Stimulated activated CD4-positive, alpha-beta T cell treated with anti-CD3 and anti-CD28 coated beads, TNF-alpha, amount 100 ng/mL, for 48 hours (primary cell): ENCODE data around the gene AP1AR.
"Not testable (repeated sequence)": the region's sequence is repeated elsewhere in the genome, so short reads cannot be mapped to it uniquely, and the experiment has no call there.

Experiments used
- DNase-seq, 3 donors: peaks; one replicate each; pipeline ENCODE4 v3.0.0-alpha.2; 2020; ENCODE audit warnings: low read depth in 3 of 3

The AP1AR gene

DNA sequence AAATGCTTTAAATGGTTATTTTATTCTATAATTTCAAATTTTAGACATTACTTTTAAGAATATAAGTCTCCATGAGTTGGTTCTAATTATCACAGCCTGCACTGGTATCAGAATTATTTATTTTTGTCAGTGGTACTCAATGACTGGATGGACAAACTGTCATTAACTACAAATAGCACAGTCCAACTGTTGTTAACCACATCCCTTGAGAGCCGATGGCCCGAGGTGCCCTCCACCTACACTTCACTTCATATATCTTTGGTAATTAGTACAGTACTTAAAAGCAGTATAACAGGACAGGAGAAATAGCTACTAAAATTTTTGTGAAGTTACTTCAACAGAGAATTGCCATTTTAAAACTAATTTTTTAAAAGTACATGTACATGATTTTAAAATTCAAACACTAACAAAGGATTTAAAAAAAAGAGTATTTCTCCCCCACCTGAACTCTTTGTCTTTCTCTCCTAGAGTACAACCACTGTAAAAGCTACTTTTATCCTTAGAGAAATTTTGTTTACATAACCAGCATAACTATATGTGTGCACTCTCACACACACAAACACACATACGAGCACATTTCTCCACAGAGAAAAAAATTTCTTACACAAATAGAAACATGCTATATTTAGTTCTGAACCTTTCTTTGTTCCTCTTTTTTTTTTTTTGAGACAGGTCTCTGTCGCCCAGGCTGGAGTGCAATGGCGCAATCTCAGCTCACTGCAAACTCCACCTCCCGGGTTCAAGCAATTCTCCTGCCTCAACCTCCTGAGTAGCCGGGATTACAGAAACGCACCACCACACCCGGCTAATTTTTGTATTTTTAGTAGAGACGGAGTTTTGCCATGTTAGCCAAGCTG is 47.7 kb downstream of the AP1AR start:
- no peak for DNase-seq

GRCh38 chr4:112279882-112280315 is 48.3 kb downstream of the AP1AR start:
- no peak for DNase-seq

GRCh38 chr4:112280386-112281056 is 48.9 kb downstream of the AP1AR start:
- DNase-seq = no peak

DNA sequence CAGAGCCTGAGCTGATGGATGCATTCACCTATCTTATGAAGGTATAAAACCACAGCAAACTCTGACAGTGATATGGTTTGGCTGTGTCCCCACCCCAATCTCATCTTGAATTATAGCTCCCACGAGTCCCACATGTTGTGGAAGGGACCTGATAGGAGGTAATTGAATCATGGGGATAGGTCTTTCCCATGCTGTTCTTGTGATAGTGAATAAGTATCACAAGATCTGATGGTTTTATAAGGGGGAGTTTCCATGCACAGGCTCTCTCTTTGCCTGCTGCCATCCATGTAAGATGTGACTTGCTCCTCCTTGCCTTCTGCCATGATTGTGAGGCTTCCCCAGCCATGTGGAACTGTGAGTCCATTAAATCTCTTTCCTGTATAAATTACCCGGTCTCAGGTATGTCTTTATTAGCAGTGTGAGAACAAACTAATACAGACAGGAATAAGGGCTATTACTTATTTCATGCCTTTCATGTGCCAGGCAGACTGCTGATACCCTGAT is 50.4 kb downstream of the AP1AR start:
- DNase-seq = not testable (repeated sequence)

DNA sequence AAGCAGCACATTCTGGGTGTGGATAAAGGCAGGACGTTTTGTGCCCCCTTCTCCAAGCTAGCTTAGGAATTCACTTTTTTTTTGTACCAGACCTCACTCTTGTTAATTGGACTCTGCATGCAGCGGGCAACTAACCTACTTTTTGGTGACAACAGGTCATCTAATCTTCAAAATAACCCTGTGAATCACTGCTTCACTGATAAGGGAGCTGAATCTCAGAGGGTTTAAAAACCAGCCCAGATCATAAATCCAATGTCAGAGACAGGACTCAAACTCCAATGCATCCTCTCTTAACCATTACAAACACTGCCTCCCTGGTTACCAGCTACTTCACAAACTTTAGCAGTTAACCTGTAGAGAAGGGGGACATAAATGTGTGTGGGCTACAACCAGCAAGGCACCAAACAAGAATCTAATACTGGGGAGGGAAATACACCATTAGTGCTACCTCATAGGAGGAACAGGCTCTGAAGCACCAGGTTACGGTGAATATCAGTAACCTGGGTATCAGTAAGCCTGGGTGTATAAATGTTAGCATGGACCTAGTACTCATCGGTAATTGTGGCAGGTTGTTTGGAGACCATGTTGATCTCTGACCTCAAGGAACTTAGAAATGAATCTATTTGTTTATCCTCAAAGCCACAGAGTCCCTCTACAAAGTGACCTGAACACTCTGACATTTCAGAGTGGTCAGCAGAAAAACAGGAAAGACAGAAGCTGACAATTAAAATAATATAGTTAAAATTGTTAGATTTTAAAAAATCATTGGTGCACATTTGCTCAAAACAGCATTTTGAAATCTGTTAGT is 51.5 kb downstream of the AP1AR start:
- no peak for DNase-seq

DNA sequence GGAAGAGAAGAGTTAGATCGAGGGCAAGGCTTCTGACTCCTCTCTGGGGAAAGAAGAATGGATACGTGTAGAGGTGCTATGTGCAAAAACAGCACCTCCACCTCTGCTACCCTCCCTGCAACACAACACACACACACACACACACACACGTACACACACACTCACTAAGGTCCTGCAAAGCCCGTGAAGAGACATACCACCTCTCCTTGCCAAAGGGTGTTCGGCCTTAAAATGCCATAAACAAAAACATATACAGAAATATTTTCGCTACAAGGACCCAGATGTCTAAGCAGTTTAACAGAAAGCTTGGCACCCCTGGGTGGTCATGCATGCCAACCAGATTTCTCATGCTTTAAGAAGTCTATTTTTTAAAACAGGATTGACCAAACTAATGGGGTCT is 52.6 kb downstream of the AP1AR start:
- no peak for DNase-seq

DNA sequence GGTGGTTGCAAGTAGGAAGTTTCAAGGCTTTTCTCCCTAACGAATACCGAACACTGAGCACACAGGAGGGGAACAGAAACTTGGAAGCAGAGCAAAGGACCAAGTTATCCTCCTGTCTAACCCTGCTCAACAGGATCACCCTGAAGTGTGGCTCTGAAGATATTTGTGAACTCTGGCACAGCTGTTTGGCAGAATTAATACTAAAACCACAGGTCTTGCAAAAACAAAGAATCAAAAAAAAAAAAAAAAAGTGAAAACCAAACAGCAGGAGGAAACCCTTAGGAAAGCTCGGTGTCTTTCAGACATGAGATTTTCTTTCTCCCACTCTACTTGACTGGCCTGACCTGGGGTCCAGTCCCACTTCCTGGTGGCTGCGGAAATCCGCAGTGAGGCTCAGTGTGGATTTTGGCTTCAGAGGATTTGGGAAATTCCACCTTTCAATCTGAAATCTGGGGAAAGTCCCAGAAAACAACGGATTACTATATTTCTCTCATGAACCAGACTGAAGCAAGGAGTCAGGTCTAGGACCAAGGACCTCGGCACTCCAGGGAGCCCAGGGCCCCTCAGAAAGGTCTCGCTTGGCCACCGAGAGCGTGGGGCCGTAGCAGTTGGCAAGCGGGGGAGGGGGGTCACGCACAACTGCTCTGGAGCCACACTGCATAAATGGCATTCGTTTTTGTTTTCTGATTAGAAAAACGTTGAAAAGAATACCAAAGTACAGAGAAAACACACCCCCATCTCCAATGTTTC is 53.2 kb downstream of the AP1AR start:
- no peak for DNase-seq

DNA sequence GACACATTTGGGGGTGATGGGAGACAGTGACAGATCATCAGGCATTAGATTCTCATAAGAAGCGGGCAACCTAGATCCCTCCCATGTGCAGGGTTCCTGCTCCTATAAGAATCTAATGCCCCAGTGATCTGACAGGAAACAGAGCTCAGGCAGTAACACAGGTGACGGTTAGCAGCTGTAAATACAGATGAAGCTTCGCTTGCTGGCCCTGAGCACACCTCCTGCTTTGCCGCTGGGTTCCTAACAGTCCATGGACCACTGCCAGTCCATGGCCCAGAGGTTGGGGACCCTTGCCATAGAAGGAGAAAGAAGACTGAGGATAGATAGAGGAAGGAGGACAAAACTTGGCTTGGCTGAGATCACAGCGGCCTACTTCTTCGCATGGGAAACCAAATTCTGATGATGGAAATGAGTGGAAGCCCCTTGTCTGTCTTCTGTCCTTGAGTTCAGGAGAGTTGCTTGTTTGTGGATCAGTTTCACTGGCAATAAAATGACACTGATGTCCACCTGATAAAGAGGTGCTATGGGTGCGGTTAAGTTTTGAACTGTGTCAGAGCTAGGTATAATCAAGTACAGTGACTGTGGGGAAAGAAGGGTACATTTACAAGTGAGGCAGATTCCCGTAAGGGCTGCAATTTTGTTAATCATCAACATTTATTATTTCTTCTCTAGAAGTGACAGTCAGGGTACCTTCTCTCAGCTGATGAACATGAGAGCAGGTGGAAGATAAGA is 55.8 kb downstream of the AP1AR start:
- DNase-seq = no peak

DNA sequence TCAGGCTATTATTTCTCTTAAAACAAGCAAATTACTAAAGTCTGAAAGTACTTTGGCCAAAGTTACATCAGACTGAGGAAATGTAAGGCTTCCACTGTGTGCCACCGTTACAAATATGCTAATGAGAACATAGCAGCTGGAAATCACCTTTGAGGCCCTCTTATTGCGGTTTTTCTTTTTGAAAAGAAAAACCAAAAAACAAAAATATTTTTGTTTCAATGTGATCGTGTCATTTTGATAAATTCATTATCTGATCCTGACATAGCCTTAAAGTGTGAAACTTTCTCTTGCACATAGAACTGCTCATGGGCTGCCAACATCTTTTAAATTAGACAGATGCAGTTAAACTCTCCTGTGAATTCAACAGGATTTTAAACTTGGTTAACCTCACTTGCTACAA is 56.9 kb downstream of the AP1AR start:
- no peak for DNase-seq

DNA sequence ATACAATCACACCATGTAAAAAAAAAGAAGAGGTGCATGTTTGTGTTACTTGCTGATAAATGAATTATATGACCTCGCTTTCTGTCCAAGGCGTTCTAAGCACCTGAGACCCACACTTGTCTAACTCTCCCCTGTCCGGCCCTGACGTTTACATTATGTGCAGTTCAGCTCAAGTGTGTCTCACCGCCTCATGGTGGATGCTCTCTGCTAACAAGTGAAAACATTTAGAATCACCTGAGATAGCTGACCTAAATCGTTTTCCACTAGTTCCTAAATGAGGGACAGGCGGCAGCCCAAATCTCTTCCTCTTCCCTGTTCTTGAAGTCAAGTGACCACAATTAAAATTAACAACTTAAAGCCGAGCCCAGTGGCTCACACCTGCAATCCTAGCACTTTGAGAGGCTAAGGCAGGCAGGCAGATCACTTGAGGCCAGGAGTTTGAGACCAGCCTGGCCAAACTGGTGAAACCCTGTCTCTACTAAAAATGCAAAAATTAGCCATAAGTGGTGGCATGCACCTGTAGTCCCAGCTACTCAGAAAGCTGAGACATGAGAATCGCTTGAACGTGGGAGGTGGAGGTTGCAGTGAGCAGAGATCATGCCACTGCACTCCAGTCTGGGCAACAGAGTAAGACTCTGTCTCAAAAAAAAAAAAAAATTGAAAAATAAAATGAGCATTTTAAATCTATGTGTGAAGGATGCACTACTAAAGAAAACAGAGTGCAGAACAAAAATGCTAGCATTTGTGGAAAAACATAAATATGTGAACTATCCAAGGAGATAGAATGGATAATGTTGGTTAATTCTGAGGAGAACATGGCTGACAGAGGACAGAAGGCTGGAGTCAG is 58.0 kb downstream of the AP1AR start:
- DNase-seq = no peak

GRCh38 chr4:112290341-112290740 is 58.8 kb downstream of the AP1AR start:
- DNase-seq = no peak

DNA sequence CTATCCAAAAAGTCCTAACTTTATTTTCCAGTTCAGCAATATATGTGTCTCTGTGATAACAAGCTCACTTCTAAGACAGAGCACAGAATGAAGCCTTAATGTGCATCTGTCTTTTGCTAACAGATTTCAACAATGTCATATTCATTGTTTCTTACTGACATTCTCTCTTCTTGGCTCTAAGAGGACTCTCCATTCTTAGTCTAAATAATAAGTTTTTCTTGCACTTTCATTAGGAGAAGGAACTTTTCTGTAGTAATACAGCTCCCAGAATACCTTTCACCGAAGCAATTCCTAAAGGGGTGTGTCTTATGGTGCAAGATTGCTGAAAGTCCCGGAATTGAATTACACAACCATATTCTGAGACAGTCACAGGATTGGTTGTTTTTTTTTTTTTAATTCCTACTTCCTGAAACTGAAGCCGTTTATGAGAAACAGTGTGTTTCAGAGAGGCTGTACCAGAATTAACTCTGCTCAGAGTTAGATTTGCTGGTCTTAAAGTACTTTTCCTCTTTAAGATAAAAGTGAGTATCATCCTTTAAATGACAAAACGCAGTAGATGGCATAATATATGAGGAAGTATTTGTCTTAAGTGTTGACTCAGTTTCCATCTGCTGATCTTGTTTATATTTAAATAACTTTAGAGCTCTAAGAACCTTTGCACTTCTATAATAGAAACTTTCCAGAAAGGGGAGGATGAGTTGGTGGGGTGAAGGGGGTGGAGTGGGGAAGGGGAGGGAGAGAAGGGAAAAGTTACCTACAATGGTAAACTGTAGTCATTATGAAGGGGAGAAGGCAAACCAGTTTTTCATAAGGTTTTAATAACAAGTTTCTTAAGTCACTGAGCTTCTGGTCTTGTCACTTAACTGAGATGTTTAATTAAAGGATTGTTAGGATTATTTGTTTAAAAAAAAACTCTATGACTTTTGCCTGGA is 65.6 kb downstream of the AP1AR start, which contains the start of gene ALPK1:
Gene ALPK1 (plus strand): TSS at position 421 of the 932 bp plus-strand sequence.
- no peak for DNase-seq

DNA sequence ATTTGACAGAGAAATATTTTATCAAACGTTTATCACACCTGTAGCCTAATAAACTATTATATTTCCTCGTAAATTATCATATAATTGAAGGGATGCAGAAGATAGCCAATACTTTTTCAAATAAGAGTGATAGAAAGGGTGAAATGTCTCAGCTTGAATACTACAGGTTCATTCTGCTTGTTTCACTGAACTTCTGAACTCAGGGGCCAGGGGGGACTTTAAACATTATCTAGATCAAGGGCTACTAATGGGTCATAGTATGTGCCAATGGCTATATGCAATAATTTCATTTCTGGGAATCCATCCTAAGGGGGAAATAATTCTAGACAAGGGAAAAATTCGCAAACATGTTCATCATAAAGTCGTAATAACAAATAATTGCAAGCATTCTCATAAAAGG is 68.1 kb downstream of the AP1AR start:
- no peak for DNase-seq

DNA sequence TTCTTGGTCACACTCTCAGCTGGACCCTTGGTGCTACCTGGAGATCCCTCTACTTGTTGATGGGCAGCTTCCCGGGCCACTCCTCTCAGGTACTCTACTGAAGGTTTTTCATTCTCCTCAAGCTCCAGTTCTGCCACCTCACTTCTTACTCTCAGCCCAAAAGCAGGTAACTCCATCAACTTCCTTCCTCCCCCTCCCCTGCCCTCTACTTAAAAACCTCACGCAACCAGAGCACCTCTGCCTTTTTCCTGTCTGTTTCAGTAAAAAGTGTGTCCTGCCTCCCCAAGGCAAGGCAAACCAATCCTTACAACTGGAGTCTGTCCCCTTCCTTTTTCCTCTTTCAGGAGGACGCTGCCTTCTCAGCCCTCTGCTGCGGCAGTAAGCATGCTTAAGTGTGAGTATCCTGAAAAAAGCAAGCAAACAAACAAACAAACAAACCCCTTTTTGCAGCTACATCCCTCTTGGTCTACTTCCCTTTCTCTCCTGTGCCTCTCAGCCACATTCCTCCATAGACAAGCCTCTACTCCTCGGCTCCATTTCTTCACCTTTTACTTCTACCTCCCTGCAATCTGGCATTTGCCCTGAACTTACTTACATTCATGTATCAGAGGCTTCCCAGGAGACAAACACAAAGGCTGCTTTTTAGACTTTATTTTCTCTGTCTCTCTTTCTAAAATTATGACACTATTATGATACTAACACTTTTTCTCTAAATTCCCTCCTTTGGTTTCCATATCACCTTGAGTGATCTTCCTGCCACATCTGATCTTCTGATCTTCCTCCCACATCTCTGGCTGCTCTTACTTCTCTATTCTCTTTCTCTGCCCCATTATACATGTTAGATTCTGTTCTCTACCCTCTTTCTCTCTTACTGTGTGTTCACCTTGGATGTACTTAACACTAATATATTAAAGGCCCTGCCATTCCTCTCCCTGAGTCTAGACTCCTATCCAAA is 71.0 kb downstream of the AP1AR start:
- DNase-seq = no peak

GRCh38 chr4:112305477-112305876 is 73.9 kb downstream of the AP1AR start:
- not testable (repeated sequence) for DNase-seq

DNA sequence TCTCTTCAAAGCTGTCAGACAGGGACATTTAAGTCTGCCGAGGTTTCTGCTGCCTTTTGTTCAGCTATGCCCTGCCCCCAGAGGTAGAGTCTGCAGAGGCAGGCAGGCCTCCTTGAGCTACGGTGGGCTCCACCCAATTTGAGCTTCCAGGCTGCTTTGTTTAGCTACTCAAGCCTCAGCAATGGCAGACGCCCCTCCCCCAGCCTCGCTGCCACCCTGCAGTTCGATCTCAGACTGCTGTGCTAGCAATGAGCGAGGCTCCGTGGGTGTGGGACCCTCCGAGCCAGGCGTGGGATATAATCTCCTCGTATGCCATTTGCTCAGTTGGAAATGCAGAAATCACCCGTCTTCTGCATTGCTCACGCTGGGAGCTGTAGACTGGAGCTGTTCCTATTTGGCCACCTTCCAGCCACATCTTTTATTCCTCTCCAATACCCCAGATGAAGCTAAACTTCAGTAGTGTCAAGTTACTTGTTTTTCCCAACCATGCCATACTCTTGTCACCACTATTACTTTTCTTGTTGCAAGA is 77.7 kb downstream of the AP1AR start:
- DNase-seq = not testable (repeated sequence)

- no peak for DNase-seq
Measured at GRCh38 chr4:112311516-112311915, 79.9 kb downstream of the AP1AR start.
